Activated naive CD8-positive, alpha-beta T cell treated with anti-CD3 and anti-CD28 coated beads, Interleukin-2, amount 50 U/mL, for 24 hours (primary cell): ENCODE results near the gene GHITM.
A peak's percentile ranks its signal among the peaks of the same experiment; 100 is the strongest.
"Not testable (repeated sequence)": the region's sequence is repeated elsewhere in the genome, so short reads cannot be mapped to it uniquely, and the experiment has no call there.

Experiments
- ATAC-seq: fragments of 150-1000 bp; cut with Tn5 transposase; one replicate; pipeline ENCODE4 v1.10.0; 2021
- DNase-seq: peaks from one replicate; pipeline ENCODE4 v3.0.0; 2021
- H3K27ac Mint-ChIP-seq: one replicate; pipeline ENCODE4 v1.8.0; 2021; ENCODE audit warnings: mild to moderate bottlenecking, mixed read lengths
- H3K27me3 Mint-ChIP-seq: one replicate; pipeline ENCODE4 v1.8.0; 2021; ENCODE audit warnings: mixed read lengths
- H3K36me3 Mint-ChIP-seq: one replicate; pipeline ENCODE4 v1.8.0; 2021; ENCODE audit warnings: low read depth, mixed read lengths
- H3K4me1 Mint-ChIP-seq: one replicate; pipeline ENCODE4 v1.8.0; 2021; ENCODE audit warnings: mixed read lengths
- H3K4me3 Mint-ChIP-seq: one replicate; pipeline ENCODE4 v1.8.0; 2021; ENCODE audit warnings: mild to moderate bottlenecking, moderate library complexity, mixed read lengths
- H3K9me3 Mint-ChIP-seq: one replicate; pipeline ENCODE4 v1.8.0; 2021; ENCODE audit warnings: mixed read lengths

Gene GHITM

GRCh38 chr10:84125910-84126784 lies 13.2 kb upstream of the GHITM start:
- H3K36me3 Mint-ChIP-seq, H3K4me1 Mint-ChIP-seq, H3K4me3 Mint-ChIP-seq, ATAC-seq, H3K27ac Mint-ChIP-seq: not testable (repeated sequence)
- Mint-ChIP-seq H3K27me3 (peaks cover 20% of the 10 kb centered on the region), H3K9me3 (peaks cover 21% of the 10 kb centered on the region)
- DNase-seq, result peak; percentile 14

- ATAC-seq, result no peak
- Mint-ChIP-seq H3K27ac (no peak overlapping the region), H3K9me3 (peaks cover 21% of the 10 kb centered on the region), H3K4me1 (no peaks in the 10 kb centered on the region), H3K36me3 (peaks cover 8% of the 10 kb centered on the region), H3K4me3 (no peak overlapping the region), H3K27me3 (peaks cover 20% of the 10 kb centered on the region)
- DNase-seq, result no peak
These were observed 12.5 kb upstream of the GHITM start for GRCh38 chr10:84126785-84127167.

GRCh38 chr10:84135836-84136235 lies 3.5 kb upstream of the GHITM start:
- no peak for DNase-seq
- peaks cover 3% of the 10 kb centered on the region for H3K27me3 Mint-ChIP-seq
- H3K4me1 Mint-ChIP-seq, result peaks cover 22% of the 10 kb centered on the region
- no peaks in the 10 kb centered on the region for H3K9me3 Mint-ChIP-seq
- no peak overlapping the region for H3K27ac Mint-ChIP-seq
- no peaks in the 10 kb centered on the region for H3K36me3 Mint-ChIP-seq
- no peak overlapping the region for H3K4me3 Mint-ChIP-seq
- ATAC-seq, result no peak

GRCh38 chr10:84137811-84138210 lies 1.5 kb upstream of the GHITM start:
- no peak for DNase-seq

GRCh38 chr10:84138478-84139125 lies 707 bp upstream of the GHITM start:
- Mint-ChIP-seq H3K9me3 (no peaks in the 10 kb centered on the region), H3K27ac (peak overlapping the region; percentile 94), H3K4me3 (peak overlapping the region; percentile 95), H3K36me3 (peaks cover 18% of the 10 kb centered on the region), H3K4me1 (peaks cover 40% of the 10 kb centered on the region), H3K27me3 (no peaks in the 10 kb centered on the region)
- peak; percentile 75 for ATAC-seq
- DNase-seq, result peak; percentile 48

More at GRCh38 chr10:84137811-84138210, 1.5 kb upstream of the GHITM start:
- Mint-ChIP-seq H3K4me3 (peak overlapping the region; percentile 95), H3K27me3 (no peaks in the 10 kb centered on the region), H3K36me3 (peaks cover 10% of the 10 kb centered on the region), H3K9me3 (no peaks in the 10 kb centered on the region), H3K4me1 (peaks cover 37% of the 10 kb centered on the region), H3K27ac (peak overlapping the region; percentile 94)
- no peak for ATAC-seq

GRCh38 chr10:84140036-84140379 lies 699 bp downstream of the GHITM start:
- peak overlapping the region; percentile 95 for H3K4me3 Mint-ChIP-seq
- peak; percentile 8 for DNase-seq
- peaks cover 43% of the 10 kb centered on the region for H3K4me1 Mint-ChIP-seq
- H3K27ac Mint-ChIP-seq, result peak overlapping the region; percentile 94
- H3K36me3 Mint-ChIP-seq, result peaks cover 26% of the 10 kb centered on the region
- H3K9me3 Mint-ChIP-seq, result no peaks in the 10 kb centered on the region
- no peak for ATAC-seq
- no peaks in the 10 kb centered on the region for H3K27me3 Mint-ChIP-seq

- Mint-ChIP-seq H3K4me1 (peaks cover 11% of the 10 kb centered on the region), H3K4me3 (no peak overlapping the region), H3K27ac (peak overlapping the region; percentile 3), H3K36me3 (peaks cover 44% of the 10 kb centered on the region), H3K27me3 (no peaks in the 10 kb centered on the region), H3K9me3 (no peaks in the 10 kb centered on the region)
- DNase-seq (no peak), ATAC-seq (no peak)
These were observed 8.0 kb downstream of the GHITM start for GRCh38 chr10:84147347-84147746.

GRCh38 chr10:84148006-84148597 lies 8.8 kb downstream of the GHITM start:
- not testable (repeated sequence) for ATAC-seq, H3K4me3 Mint-ChIP-seq, H3K27ac Mint-ChIP-seq, DNase-seq, H3K9me3 Mint-ChIP-seq, H3K27me3 Mint-ChIP-seq
- H3K4me1 Mint-ChIP-seq, result peaks cover 13% of the 10 kb centered on the region
- peaks cover 47% of the 10 kb centered on the region for H3K36me3 Mint-ChIP-seq

- Mint-ChIP-seq H3K9me3 (no peaks in the 10 kb centered on the region), H3K4me3 (no peak overlapping the region), H3K4me1 (peaks cover 18% of the 10 kb centered on the region), H3K27ac (no peak overlapping the region), H3K27me3 (no peaks in the 10 kb centered on the region), H3K36me3 (peaks cover 45% of the 10 kb centered on the region)
- ATAC-seq, result no peak
- DNase-seq, result no peak
These were observed 10.5 kb downstream of the GHITM start for GRCh38 chr10:84149854-84150253.

- DNase-seq, result no peak
- no peaks in the 10 kb centered on the region for H3K27me3 Mint-ChIP-seq
- ATAC-seq, result peak; percentile 22
- no peak overlapping the region for H3K4me3 Mint-ChIP-seq
- peaks cover 36% of the 10 kb centered on the region for H3K4me1 Mint-ChIP-seq
- H3K9me3 Mint-ChIP-seq, result no peaks in the 10 kb centered on the region
- peaks cover 45% of the 10 kb centered on the region for H3K36me3 Mint-ChIP-seq
- H3K27ac Mint-ChIP-seq, result peak overlapping the region; percentile 76
These were observed 13.5 kb downstream of the GHITM start for GRCh38 chr10:84152769-84153168.

GRCh38 chr10:84155521-84155920 lies 16.2 kb downstream of the GHITM start:
- H3K27me3 Mint-ChIP-seq, result peaks cover 2% of the 10 kb centered on the region
- no peaks in the 10 kb centered on the region for H3K9me3 Mint-ChIP-seq
- ATAC-seq (no peak), DNase-seq (no peak)
- H3K4me3 Mint-ChIP-seq, result no peak overlapping the region
- H3K36me3 Mint-ChIP-seq, result peaks cover 37% of the 10 kb centered on the region
- peak overlapping the region; percentile 11 for H3K27ac Mint-ChIP-seq
- H3K4me1 Mint-ChIP-seq, result peaks cover 42% of the 10 kb centered on the region

GRCh38 chr10:84156009-84156408 lies 16.7 kb downstream of the GHITM start:
- DNase-seq, result no peak
- no peak overlapping the region for H3K27ac Mint-ChIP-seq
- ATAC-seq, result no peak
- no peaks in the 10 kb centered on the region for H3K9me3 Mint-ChIP-seq
- H3K4me3 Mint-ChIP-seq, result no peak overlapping the region
- peaks cover 2% of the 10 kb centered on the region for H3K27me3 Mint-ChIP-seq
- H3K36me3 Mint-ChIP-seq, result peaks cover 32% of the 10 kb centered on the region
- peaks cover 42% of the 10 kb centered on the region for H3K4me1 Mint-ChIP-seq

- peaks cover 4% of the 10 kb centered on the region for H3K27me3 Mint-ChIP-seq
- peaks cover 30% of the 10 kb centered on the region for H3K36me3 Mint-ChIP-seq
- H3K4me3 Mint-ChIP-seq, result no peak overlapping the region
- peak; percentile 97 for ATAC-seq
- H3K27ac Mint-ChIP-seq, result peak overlapping the region; percentile 76
- H3K4me1 Mint-ChIP-seq, result peaks cover 42% of the 10 kb centered on the region
- peak; percentile 55 for DNase-seq
- no peaks in the 10 kb centered on the region for H3K9me3 Mint-ChIP-seq
These were observed 17.5 kb downstream of the GHITM start for GRCh38 chr10:84156768-84157167.

GRCh38 chr10:84158061-84158460 lies 18.8 kb downstream of the GHITM start:
- peaks cover 33% of the 10 kb centered on the region for H3K4me1 Mint-ChIP-seq
- ATAC-seq (no peak), DNase-seq (no peak)
- H3K9me3 Mint-ChIP-seq, result no peaks in the 10 kb centered on the region
- peaks cover 6% of the 10 kb centered on the region for H3K27me3 Mint-ChIP-seq
- H3K4me3 Mint-ChIP-seq, result no peak overlapping the region
- H3K27ac Mint-ChIP-seq, result peak overlapping the region; percentile 25
- H3K36me3 Mint-ChIP-seq, result peaks cover 22% of the 10 kb centered on the region

GRCh38 chr10:84158550-84158949 lies 19.2 kb downstream of the GHITM start:
- Mint-ChIP-seq H3K9me3 (no peaks in the 10 kb centered on the region), H3K4me3 (no peak overlapping the region), H3K36me3 (peaks cover 17% of the 10 kb centered on the region), H3K27ac (no peak overlapping the region), H3K27me3 (peaks cover 8% of the 10 kb centered on the region), H3K4me1 (peaks cover 28% of the 10 kb centered on the region)
- no peak for DNase-seq
- ATAC-seq, result no peak
